HFF-Myc (cell line): ENCODE data around the gene LTB4R2.

Source experiments
- DNase-seq: peaks from one replicate; pipeline ENCODE4 v3.0.0-alpha.2; 2011; ENCODE audit warnings: low read depth; ENCODE audit errors: extremely low read depth
- H3K4me3 ChIP-seq: replicated peaks from 2 replicates; pipeline ENCODE4 v1.5.1; 2011; ENCODE audit warnings: low read depth, mild to moderate bottlenecking, control low read depth, low read length
- TF ChIP-seq, protein P1 (sequence below): IDR thresholded peaks from 2 replicates; pipeline ENCODE4 v1.5.1; 2012; ENCODE audit warnings: mild to moderate bottlenecking, low read depth, low read length, control low read depth; ENCODE audit errors: missing control alignments

The LTB4R2 gene

DNA sequence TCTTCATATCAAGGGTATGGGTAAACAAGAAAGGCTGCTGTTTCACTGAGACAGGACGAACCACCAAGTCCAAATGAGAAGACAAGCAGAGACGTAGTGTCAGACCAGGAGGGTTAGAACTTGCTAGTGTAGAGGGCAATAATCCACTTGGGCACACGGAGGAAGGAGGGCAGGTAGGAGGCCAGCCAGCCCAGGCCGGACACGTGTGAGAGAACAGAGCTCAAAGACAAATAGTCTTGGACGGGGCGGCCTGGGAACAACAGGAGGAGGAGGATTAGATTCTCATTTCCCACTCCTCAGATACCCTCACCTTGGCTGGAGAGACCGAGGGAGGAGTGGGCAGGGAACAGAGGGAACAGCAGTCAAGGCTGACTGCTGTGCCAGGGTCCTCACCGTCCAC, 19.2 kb upstream of the LTB4R2 start:
- no peak overlapping the region for H3K4me3 ChIP-seq
- TF ChIP-seq, protein P1, sequence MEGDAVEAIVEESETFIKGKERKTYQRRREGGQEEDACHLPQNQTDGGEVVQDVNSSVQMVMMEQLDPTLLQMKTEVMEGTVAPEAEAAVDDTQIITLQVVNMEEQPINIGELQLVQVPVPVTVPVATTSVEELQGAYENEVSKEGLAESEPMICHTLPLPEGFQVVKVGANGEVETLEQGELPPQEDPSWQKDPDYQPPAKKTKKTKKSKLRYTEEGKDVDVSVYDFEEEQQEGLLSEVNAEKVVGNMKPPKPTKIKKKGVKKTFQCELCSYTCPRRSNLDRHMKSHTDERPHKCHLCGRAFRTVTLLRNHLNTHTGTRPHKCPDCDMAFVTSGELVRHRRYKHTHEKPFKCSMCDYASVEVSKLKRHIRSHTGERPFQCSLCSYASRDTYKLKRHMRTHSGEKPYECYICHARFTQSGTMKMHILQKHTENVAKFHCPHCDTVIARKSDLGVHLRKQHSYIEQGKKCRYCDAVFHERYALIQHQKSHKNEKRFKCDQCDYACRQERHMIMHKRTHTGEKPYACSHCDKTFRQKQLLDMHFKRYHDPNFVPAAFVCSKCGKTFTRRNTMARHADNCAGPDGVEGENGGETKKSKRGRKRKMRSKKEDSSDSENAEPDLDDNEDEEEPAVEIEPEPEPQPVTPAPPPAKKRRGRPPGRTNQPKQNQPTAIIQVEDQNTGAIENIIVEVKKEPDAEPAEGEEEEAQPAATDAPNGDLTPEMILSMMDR = no peak
- no peak for DNase-seq

DNA sequence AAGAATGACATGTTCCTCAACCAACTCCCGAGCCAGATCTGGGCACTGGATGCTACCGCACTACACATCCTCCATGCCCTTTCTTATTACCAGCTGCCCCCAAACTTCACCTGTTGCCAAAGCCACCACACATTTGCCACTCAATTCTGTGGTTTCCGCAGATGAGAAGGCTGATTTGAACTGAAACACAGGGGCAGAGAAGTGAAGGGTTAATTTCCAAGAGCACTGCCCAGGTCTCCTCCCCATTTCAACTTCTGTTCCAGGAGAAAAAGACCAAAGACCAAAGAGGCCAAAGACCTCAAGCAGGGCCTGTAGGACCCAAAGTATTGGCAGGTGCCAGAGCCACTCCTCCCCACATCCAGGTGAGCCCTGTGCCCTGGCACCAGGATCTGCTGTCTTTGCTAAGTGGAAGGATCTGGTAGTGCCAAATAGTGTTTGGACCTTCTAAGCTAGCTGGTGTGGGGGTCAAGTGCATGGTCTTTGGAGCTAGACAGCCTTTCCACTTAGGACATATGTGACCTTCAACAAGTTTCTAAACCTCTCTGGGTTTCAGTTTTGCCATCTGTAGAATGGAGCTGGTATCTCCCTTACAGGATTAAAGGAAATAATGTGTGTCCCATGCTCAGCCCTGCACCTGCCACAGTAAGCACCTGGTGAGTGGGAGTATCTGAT, 18.4 kb upstream of the LTB4R2 start:
- DNase-seq = no peak
- H3K4me3 ChIP-seq = no peak overlapping the region
- TF ChIP-seq, protein P1 = no peak

DNA sequence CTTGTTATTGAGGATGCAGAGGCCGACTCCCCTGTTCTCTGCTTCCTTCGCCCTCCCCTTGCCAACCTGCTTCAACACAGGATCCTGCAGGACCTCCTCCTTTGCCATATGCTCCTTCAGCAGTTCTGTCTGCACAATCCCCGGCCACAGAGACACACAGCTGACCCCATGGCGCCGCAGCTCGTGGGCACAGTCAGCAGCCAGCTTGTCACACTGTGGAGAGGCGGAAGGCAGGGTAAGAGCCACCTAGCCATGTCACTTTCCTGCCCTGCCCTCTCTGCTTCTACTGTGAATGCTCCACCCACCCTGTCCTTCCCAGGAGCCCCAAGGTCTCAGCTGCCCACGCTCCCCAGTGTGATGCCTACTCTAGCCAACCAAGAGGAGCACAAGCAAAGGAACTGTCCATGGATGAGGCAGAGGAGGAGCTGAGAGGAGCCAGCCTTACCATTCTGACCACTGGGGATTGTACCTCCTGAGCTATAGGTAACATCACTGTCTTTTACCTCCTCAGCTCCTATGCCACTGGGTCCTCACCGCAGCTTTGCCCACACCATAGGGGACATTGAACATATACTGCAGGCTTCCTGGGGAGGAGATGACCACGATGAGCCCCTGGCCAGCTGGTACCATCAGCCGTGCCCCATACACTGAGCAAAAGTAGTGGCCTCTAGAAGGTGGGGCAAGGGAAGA, 17.7 kb upstream of the LTB4R2 start:
- no peak overlapping the region for H3K4me3 ChIP-seq
- TF ChIP-seq, protein P1 = no peak
- no peak for DNase-seq

DNA sequence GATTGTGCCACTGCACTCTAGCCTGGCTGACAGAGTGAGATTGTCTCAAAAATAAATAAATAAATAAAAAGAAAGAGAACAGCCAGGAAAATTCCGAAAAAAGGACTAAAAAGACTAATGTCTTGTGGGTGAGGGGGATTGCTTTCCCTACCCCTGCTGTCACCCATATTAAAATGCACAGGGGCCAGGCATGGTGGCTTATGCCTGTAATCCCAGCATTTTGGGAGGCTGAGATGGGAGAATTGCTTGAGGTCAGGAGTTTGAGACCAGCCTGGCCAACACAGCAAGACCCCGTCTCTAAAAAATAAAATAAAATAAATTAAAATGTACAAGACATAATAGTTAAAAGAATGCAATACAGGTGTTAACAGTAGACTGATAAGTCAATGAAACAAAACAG, 16.4 kb upstream of the LTB4R2 start:
- H3K4me3 ChIP-seq = no peak overlapping the region
- TF ChIP-seq, protein P1 = no peak
- DNase-seq = no peak

DNA sequence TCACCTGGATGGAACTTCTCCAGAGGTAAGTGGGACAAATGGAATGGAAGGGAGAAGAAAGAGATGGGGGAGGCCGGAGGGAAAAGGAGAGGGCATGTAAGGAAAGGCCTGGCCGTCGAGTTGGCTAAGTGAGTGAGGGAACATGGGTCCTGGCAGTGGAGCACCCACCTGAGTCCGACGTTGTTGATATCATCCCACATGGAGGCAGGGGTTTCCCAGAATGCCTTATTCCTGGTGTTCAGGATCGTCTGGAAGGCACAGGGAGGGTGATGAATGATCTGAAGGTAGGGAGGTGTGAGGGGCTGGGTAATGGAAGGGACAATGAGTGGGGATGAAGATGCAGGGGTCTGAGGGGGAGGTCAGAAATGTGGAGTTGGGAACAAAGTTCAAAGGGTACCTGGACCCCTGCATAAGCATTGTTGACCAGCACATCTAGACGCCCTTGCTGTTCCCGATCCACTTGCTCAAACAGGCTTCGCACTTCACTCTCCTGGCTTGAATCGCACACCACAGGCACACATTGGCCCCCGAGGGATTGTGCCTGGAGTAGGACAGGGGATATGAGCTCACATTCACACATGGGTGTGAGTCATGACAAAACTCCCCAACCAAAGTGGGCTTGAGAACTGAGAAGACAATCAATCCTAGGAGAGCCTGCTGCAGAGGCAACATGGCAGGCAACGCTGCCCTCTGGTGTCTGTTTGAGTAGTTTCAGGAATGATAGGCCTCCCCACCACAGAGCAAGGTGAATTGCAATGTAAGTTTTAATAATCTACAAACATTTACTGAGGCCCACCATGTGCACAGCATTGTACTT, 13.4 kb upstream of the LTB4R2 start:
- peak; percentile 84 for DNase-seq
- no peak overlapping the region for H3K4me3 ChIP-seq
- TF ChIP-seq, protein P1 = peak; percentile 83

DNA sequence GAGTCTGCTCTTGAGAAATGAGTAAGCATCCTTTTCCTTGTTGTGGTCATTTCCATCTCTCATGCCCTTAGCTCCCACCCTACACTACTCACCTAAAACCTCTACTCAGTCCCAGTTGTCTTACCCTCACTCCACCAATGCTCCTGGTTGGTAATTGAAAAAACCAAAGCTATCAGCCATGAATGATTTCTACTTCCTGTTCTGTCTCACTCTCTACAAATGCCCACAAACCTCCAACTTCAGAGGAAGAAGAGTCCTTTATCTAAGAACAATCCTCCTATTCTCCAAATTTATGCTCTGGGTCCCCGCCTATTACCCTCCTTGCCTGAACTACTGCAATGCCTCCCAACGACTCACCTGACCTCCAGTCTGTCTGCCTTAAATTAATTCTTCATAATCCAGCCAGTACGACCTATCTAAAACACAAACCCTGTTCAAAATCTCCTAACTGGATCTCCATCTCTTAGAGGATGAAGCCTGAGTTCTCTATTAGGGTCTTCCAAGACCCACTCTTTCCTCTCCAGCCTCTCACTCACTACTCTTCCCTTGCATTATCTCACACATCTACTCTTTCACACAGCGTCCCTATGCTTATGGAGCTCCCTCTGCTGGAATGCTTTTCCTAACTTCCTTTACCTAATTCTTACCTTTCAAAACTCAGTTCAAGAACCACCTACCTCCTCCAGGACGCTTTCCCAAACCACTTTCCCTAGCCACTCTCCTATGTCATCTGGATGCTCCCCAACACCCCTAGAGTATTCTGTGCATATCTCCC, 12.6 kb upstream of the LTB4R2 start:
- no peak for DNase-seq
- no peak overlapping the region for H3K4me3 ChIP-seq
- TF ChIP-seq, protein P1 = peak; percentile 44
